ENCODE measurements around the gene CFAP77.

DNA sequence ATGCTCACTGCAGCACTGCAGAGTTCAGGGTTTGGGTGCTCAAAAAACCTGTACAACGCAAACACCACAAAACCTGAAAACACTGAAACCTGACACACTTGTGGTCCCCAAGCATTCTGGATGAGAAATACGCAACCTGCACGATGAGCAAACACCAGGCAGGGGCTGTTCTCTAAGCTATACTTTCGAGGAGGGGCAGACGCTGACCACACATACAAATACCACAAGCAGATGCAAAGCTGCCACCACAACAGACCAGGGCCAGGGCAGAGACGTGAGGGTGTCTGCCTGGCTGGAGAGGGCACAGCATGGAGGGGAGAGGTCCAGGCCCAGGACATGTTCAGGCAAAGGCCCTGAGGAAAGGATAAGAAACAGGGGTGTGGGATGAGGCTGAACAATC, 195.4 kb downstream of the CFAP77 start:
- TF ChIP-seq, protein P1, sequence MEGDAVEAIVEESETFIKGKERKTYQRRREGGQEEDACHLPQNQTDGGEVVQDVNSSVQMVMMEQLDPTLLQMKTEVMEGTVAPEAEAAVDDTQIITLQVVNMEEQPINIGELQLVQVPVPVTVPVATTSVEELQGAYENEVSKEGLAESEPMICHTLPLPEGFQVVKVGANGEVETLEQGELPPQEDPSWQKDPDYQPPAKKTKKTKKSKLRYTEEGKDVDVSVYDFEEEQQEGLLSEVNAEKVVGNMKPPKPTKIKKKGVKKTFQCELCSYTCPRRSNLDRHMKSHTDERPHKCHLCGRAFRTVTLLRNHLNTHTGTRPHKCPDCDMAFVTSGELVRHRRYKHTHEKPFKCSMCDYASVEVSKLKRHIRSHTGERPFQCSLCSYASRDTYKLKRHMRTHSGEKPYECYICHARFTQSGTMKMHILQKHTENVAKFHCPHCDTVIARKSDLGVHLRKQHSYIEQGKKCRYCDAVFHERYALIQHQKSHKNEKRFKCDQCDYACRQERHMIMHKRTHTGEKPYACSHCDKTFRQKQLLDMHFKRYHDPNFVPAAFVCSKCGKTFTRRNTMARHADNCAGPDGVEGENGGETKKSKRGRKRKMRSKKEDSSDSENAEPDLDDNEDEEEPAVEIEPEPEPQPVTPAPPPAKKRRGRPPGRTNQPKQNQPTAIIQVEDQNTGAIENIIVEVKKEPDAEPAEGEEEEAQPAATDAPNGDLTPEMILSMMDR (IDR thresholded peaks at IDR 0.05; ENCODE audit: poor library complexity, severe bottlenecking) = no peak
- no peak for TF ChIP-seq EZH2 (IDR thresholded peaks at IDR 0.05; ENCODE audit: borderline replicate concordance, insufficient read depth, low read length, poor library complexity, severe bottlenecking)
- TF ChIP-seq, protein P2, sequence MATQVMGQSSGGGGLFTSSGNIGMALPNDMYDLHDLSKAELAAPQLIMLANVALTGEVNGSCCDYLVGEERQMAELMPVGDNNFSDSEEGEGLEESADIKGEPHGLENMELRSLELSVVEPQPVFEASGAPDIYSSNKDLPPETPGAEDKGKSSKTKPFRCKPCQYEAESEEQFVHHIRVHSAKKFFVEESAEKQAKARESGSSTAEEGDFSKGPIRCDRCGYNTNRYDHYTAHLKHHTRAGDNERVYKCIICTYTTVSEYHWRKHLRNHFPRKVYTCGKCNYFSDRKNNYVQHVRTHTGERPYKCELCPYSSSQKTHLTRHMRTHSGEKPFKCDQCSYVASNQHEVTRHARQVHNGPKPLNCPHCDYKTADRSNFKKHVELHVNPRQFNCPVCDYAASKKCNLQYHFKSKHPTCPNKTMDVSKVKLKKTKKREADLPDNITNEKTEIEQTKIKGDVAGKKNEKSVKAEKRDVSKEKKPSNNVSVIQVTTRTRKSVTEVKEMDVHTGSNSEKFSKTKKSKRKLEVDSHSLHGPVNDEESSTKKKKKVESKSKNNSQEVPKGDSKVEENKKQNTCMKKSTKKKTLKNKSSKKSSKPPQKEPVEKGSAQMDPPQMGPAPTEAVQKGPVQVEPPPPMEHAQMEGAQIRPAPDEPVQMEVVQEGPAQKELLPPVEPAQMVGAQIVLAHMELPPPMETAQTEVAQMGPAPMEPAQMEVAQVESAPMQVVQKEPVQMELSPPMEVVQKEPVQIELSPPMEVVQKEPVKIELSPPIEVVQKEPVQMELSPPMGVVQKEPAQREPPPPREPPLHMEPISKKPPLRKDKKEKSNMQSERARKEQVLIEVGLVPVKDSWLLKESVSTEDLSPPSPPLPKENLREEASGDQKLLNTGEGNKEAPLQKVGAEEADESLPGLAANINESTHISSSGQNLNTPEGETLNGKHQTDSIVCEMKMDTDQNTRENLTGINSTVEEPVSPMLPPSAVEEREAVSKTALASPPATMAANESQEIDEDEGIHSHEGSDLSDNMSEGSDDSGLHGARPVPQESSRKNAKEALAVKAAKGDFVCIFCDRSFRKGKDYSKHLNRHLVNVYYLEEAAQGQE (IDR thresholded peaks at IDR 0.05; ENCODE audit: borderline replicate concordance) = no peak
- no peak for TF ChIP-seq RAD21 (conservative IDR thresholded peaks at IDR 0.05)
- TF ChIP-seq POLR2AphosphoS5 (IDR thresholded peaks at IDR 0.05) = no peak
- TF ChIP-seq TAF1 (IDR thresholded peaks at IDR 0.05; ENCODE audit: low read depth) = no peak
- TF ChIP-seq MXI1 (conservative IDR thresholded peaks at IDR 0.05; ENCODE audit: poor library complexity, severe bottlenecking) = no peak
